OCI-LY7 (cell line): Measurements from ENCODE around the gene PRR33. TPM values are rescaled to one million over a fixed set of nuclear protein-coding genes. Genes with fewer than 3 reads are reported as not detected.

Source experiments
- BruUV-seq: library from RNA; stranded (reverse); fragments of 400-500 nt; replicated peaks from 2 replicates; lab custom pipeline; 2021; lab: Mats Ljungman, UMichigan
- CTCF ChIA-PET: fragments of 300-600 bp; sonication (Branson Sonifier 250); formaldehyde crosslinking; loops from one replicate; lab custom pipeline; 2022; ENCODE audit warnings: antibody characterized with exemption; ENCODE audit not compliant: unreplicated experiment; lab: Charles Lee
- POLR2A ChIA-PET: fragments of 300-600 bp; sonication (Branson Sonifier 250); formaldehyde crosslinking; loops from one replicate; lab custom pipeline; 2022; ENCODE audit warnings: antibody characterized with exemption; lab: Charles Lee
- DNase-seq: peaks from one replicate; pipeline ENCODE4 v3.0.0-alpha.2; 2015; ENCODE audit warnings: low spot score
- H2AFZ ChIP-seq: fragments of 200-600 bp; sonication (generic), shearing (Covaris generic); 2 replicates; pipeline ENCODE4 v1.6.1; 2014; ENCODE audit warnings: mild to moderate bottlenecking, antibody characterized with exemption, low read length, moderate library complexity
- H3K27ac ChIP-seq: fragments of 200-600 bp; sonication (generic); 2 replicates; pipeline ENCODE4 v1.5.1; 2014; ENCODE audit warnings: mixed run types, low read depth, mild to moderate bottlenecking, moderate library complexity, low read length, inconsistent platforms; ENCODE audit not compliant: poor library complexity, severe bottlenecking
- H3K36me3 ChIP-seq: fragments of 200-600 bp; sonication (generic); 2 replicates; pipeline ENCODE4 v1.6.1; 2014; ENCODE audit warnings: mild to moderate bottlenecking, antibody characterized with exemption, low read length, moderate library complexity, mixed read lengths; ENCODE audit not compliant: insufficient read depth
- H3K4me1 ChIP-seq: fragments of 200-600 bp; sonication (generic); 2 replicates; pipeline ENCODE4 v1.5.1; 2014; ENCODE audit warnings: mild to moderate bottlenecking, low read length; ENCODE audit not compliant: insufficient read depth, poor library complexity, severe bottlenecking
- H3K4me2 ChIP-seq: fragments of 200-600 bp; sonication (generic); 2 replicates; pipeline ENCODE4 v1.6.1; 2014; ENCODE audit warnings: mild to moderate bottlenecking, low read length
- H3K4me3 ChIP-seq: fragments of 200-600 bp; sonication (generic); 2 replicates; pipeline ENCODE4 v1.5.1; 2014; ENCODE audit warnings: mild to moderate bottlenecking, low read depth, low read length; ENCODE audit not compliant: poor library complexity, severe bottlenecking
- H3K79me2 ChIP-seq: fragments of 200-600 bp; sonication (generic); 2 replicates; pipeline ENCODE4 v1.6.1; 2016; ENCODE audit warnings: low read depth, mild to moderate bottlenecking, low read length, moderate library complexity, mixed read lengths; ENCODE audit not compliant: insufficient read depth
- H3K9me2 ChIP-seq: fragments of 200-600 bp; sonication (generic); 2 replicates; pipeline ENCODE4 v1.6.1; 2016; ENCODE audit warnings: mild to moderate bottlenecking, low read length, mixed read lengths; ENCODE audit not compliant: insufficient read depth
- H3K9me3 ChIP-seq: fragments of 200-600 bp; sonication (generic); 2 replicates; pipeline ENCODE4 v1.6.1; 2014; ENCODE audit warnings: mild to moderate bottlenecking, mixed run types, low read length, mixed read lengths
- H4K20me1 ChIP-seq: fragments of 200-600 bp; sonication (generic); 2 replicates; pipeline ENCODE4 v1.6.1; 2014; ENCODE audit warnings: mild to moderate bottlenecking, antibody characterized with exemption, low read length, moderate library complexity, mixed read lengths; ENCODE audit not compliant: insufficient read depth
- EZH2phosphoT487 ChIP-seq: fragments of 200-600 bp; sonication (generic); IDR thresholded peaks from 2 replicates; pipeline ENCODE4 v1.6.1; 2018; ENCODE audit warnings: low read depth, borderline replicate concordance, mild to moderate bottlenecking, mixed run types, antibody characterized with exemption, low read length, moderate library complexity, mixed read lengths
- intact Hi-C: fragments of 100-400 bp; cut with micrococcal nuclease; formaldehyde crosslinking; loops from one replicate; pipeline ENCODE4 v1.10.0; 2022; ENCODE audit not compliant: unreplicated experiment
- total RNA-seq, 2 experiments: library from RNA; depleted of rRNA in 1 of 2; stranded (reverse); fragments of >200 nt in 1 of 2; shearing (Covaris generic) in 1 of 2; gene quantifications; 2 replicates each; pipeline ENCODE4 v1.2.3, GENCODE V29; 2014 to 2022
- TF ChIP-seq, protein P1 (sequence below): fragments of 200-600 bp; sonication (generic); conservative IDR thresholded peaks from 2 replicates; pipeline ENCODE4 v1.5.1; 2014; ENCODE audit warnings: mild to moderate bottlenecking, antibody characterized with exemption, low read length, moderate library complexity, mixed read lengths

Gene PRR33
- total RNA-seq, 2 experiments from 2014 or later: not detected

GRCh38 chr11:1840780-1841480, 50.8 kb downstream of the PRR33 start:
- H2AFZ ChIP-seq: no peak overlapping the region
- H3K9me2 ChIP-seq: no peaks in the 10 kb centered on the region
- no peaks in the 10 kb centered on the region for H4K20me1 ChIP-seq
- DNase-seq: peak; percentile 13
- ChIA-PET POLR2A (interaction anchor here (0.7 to 1.1 kb wide), 2 partner anchors 12 to 133 kb away, joined by 3 read pairs; partner anchors contain the start of gene LSP1), CTCF (interaction anchor here (1.0 to 1.4 kb wide), 2 partner anchors 13 to 147 kb away, joined by 3 to 10 read pairs; no protein-coding TSS in a partner anchor)
- H3K9me3 ChIP-seq: no peaks in the 10 kb centered on the region
- intact Hi-C loops: loop anchor here (1.0 kb wide), 1 partner anchor 11 kb away; no protein-coding TSS in a partner anchor
- H3K4me1 ChIP-seq: peaks cover 49% of the 10 kb centered on the region
- no peaks in the 10 kb centered on the region for H3K79me2 ChIP-seq
- H3K27ac ChIP-seq: no peak overlapping the region
- no peak for TF ChIP-seq EZH2phosphoT487
- TF ChIP-seq, protein P1, sequence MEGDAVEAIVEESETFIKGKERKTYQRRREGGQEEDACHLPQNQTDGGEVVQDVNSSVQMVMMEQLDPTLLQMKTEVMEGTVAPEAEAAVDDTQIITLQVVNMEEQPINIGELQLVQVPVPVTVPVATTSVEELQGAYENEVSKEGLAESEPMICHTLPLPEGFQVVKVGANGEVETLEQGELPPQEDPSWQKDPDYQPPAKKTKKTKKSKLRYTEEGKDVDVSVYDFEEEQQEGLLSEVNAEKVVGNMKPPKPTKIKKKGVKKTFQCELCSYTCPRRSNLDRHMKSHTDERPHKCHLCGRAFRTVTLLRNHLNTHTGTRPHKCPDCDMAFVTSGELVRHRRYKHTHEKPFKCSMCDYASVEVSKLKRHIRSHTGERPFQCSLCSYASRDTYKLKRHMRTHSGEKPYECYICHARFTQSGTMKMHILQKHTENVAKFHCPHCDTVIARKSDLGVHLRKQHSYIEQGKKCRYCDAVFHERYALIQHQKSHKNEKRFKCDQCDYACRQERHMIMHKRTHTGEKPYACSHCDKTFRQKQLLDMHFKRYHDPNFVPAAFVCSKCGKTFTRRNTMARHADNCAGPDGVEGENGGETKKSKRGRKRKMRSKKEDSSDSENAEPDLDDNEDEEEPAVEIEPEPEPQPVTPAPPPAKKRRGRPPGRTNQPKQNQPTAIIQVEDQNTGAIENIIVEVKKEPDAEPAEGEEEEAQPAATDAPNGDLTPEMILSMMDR: no peak
- peak overlapping the region; percentile 94 for H3K4me2 ChIP-seq
- BruUV-seq: no TSS peak
- H3K4me3 ChIP-seq: peak overlapping the region; percentile 57
- no peaks in the 10 kb centered on the region for H3K36me3 ChIP-seq

- peak overlapping the region; percentile 70 for H2AFZ ChIP-seq
- H3K4me2 ChIP-seq: peak overlapping the region; percentile 94
- H3K9me2 ChIP-seq: no peaks in the 10 kb centered on the region
- ChIA-PET POLR2A (interaction anchor here (1.1 to 1.2 kb wide), 2 partner anchors 12 to 13 kb away, joined by 3 to 4 read pairs; partner anchors contain the start of gene LSP1), CTCF (interaction anchor here (0.6 to 1.4 kb wide), 4 partner anchors 10 to 157 kb away, joined by 3 to 10 read pairs (median 6); no protein-coding TSS in a partner anchor)
- no peaks in the 10 kb centered on the region for H3K9me3 ChIP-seq
- H3K4me1 ChIP-seq: peaks cover 44% of the 10 kb centered on the region
- intact Hi-C loops: loop anchor here (1.0 kb wide), 1 partner anchor 12 kb away; no protein-coding TSS in a partner anchor
- H3K36me3 ChIP-seq: no peaks in the 10 kb centered on the region
- no peaks in the 10 kb centered on the region for H3K79me2 ChIP-seq
- BruUV-seq: no TSS peak
- H3K27ac ChIP-seq: peak overlapping the region; percentile 43
- H4K20me1 ChIP-seq: no peaks in the 10 kb centered on the region
- DNase-seq: peak; percentile 84
- H3K4me3 ChIP-seq: peak overlapping the region; percentile 57
- TF ChIP-seq, protein P1: 0 out of 2 replicates have a peak, but pooled peaks have one; percentile 30
- TF ChIP-seq EZH2phosphoT487: no peak
Observed at GRCh38 chr11:1839924-1840779, 51.5 kb downstream of the PRR33 start.
